ENCODE results near the gene DEFB125.

DEFB125 gene, protein sequence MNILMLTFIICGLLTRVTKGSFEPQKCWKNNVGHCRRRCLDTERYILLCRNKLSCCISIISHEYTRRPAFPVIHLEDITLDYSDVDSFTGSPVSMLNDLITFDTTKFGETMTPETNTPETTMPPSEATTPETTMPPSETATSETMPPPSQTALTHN

DNA sequence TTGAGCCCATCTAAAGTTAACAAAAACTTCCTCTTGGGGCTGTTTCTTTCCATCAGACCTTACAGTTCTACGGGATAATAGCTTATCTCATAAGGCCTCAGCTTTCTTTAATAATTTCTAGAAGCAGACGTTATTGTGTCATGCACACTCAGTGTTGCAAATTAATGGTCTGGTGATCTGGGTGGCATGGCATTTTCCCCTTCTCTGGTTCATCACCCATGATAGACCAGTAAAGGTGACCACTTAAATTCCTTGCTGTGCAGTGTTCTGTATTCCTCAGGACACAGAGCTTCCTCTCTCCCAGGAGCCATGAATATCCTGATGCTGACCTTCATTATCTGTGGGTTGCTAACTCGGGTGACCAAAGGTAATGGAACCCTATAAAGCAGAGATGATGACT is at the start of gene DEFB125:
Gene DEFB125 (plus strand): TSS at position 272 of the 400 bp plus-strand sequence. CDS start 38 bp downstream, at position 310.
- H3K27ac ChIP-seq (ENCODE audit: low read depth in 2 of 2, low read length in 2 of 2) = no peak within 1 kb of the TSS
- H3K9me3 ChIP-seq (ENCODE audit: control insufficient read depth in 2 of 2, low read length in 2 of 2) = no peaks in the 10 kb centered on the region
- H3K4me3 ChIP-seq (ENCODE audit: low read length in 2 of 2) = no peak within 1 kb of the TSS
- H3K36me3 ChIP-seq (ENCODE audit: control insufficient read depth in 2 of 2, insufficient read depth in 2 of 2, low read length in 2 of 2) = no peaks in the 10 kb centered on the region
- H3K4me1 ChIP-seq (ENCODE audit: control insufficient read depth in 2 of 2, insufficient read depth in 2 of 2, low read length in 2 of 2) = no peaks in the 10 kb centered on the region
- peaks cover 0 to 6% of the 10 kb centered on the region in 2 donors for H3K27me3 ChIP-seq (ENCODE audit: control insufficient read depth in 2 of 2, insufficient read depth in 2 of 2, low read length in 2 of 2)
- no peak within 1 kb of the TSS for H3K9ac ChIP-seq (ENCODE audit: low read depth in 1 of 2, low read length in 2 of 2)

DNA sequence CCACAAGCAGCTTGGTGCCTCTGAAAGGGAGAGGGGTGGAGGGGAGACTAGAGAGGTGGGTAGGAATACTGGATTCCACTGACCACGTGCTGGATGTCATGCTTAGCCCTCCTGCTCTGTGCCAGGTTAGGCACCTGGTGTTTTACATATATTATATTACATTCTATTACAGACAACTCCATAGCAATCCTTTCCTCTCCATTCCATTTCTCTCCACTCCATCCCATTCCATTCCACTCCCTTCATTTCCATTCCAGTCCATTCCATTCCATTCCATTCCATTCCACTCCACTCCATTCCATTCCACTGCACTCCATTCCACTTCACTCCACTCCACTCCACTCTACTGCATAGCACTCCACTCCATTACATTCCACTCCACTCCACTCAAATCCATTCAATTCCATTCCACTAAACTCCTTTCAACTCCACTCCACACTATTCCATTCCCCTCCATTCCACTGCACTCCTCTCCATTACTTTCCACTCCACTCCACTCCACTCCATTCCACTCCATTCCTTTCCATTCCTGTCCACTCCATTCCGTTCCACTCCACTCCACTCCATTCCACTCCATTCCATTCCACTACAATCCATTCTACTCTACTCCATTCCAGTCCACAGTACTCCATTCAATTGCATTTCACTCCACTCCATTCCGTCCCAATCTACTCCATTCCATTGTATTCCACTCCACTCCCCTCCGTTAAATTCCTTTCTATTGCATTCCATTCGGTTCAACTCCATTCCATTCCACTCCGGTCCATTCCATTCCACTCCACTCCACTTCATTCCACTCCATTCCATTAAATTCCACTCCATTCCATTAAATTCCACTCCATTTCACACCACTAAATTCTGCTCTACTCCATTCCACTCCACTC is 27.2 kb upstream of the DEFB125 start:
- Histone ChIP-seq H3K4me1 (ENCODE audit: control insufficient read depth in 2 of 2, insufficient read depth in 2 of 2, low read length in 2 of 2) (no peaks in the 10 kb centered on the region), H3K27me3 (ENCODE audit: control insufficient read depth in 2 of 2, insufficient read depth in 2 of 2, low read length in 2 of 2) (no peaks in the 10 kb centered on the region), H3K9ac (ENCODE audit: low read depth in 1 of 2, low read length in 2 of 2) (no peak overlapping the region), H3K9me3 (ENCODE audit: control insufficient read depth in 2 of 2, low read length in 2 of 2) (peaks cover 0 to 2% of the 10 kb centered on the region in 2 donors), H3K27ac (ENCODE audit: low read depth in 2 of 2, low read length in 2 of 2) (no peak overlapping the region), H3K4me3 (ENCODE audit: low read length in 2 of 2) (no peak overlapping the region), H3K36me3 (ENCODE audit: control insufficient read depth in 2 of 2, insufficient read depth in 2 of 2, low read length in 2 of 2) (no peaks in the 10 kb centered on the region)

DNA sequence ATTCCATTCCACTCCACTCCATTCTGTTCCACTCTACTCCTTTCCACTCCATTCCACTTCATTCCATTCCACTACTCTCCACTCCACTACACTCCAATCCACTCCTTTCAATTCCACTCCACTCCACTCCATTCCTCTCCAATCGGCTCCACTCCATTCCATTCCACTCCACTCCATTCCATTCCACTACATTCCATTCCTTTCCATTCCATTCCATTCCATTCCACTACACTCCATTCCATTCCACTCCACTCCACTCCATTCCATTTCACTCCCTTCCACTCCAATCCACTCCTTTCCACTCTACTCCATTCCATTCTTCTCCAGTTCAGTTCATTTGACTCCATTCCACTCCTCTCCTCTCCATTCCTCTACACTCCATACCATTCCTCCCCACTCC is 26.2 kb upstream of the DEFB125 start:
- no peaks in the 10 kb centered on the region for H3K4me1 ChIP-seq (ENCODE audit: control insufficient read depth in 2 of 2, insufficient read depth in 2 of 2, low read length in 2 of 2)
- no peak overlapping the region for H3K27ac ChIP-seq (ENCODE audit: low read depth in 2 of 2, low read length in 2 of 2)
- no peak overlapping the region for H3K9ac ChIP-seq (ENCODE audit: low read depth in 1 of 2, low read length in 2 of 2)
- no peak overlapping the region for H3K4me3 ChIP-seq (ENCODE audit: low read length in 2 of 2)
- no peaks in the 10 kb centered on the region for H3K27me3 ChIP-seq (ENCODE audit: control insufficient read depth in 2 of 2, insufficient read depth in 2 of 2, low read length in 2 of 2)
- H3K9me3 ChIP-seq (ENCODE audit: control insufficient read depth in 2 of 2, low read length in 2 of 2) = peaks cover 0 to 2% of the 10 kb centered on the region in 2 donors
- no peaks in the 10 kb centered on the region for H3K36me3 ChIP-seq (ENCODE audit: control insufficient read depth in 2 of 2, insufficient read depth in 2 of 2, low read length in 2 of 2)

DNA sequence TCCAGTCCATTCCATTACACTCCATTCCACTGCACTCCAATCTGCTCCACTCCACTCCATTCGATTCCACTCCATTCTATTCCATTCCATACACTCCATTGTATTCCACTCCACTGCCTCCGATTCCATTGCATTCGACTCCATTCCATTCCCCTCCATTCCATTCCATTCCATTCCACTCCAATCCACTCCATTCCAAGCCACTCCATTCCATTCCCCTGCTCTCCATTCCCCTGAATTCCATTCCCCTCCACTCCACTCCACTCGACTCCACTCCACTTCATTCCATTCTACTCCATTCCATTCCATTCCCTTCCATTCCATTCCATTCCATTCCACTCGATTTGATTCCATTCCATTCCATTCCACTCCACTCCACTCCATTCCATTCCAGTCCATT is 25.7 kb upstream of the DEFB125 start:
- no peak overlapping the region for H3K9ac ChIP-seq (ENCODE audit: low read depth in 1 of 2, low read length in 2 of 2)
- H3K27ac ChIP-seq (ENCODE audit: low read depth in 2 of 2, low read length in 2 of 2) = no peak overlapping the region
- H3K9me3 ChIP-seq (ENCODE audit: control insufficient read depth in 2 of 2, low read length in 2 of 2) = peaks cover 0 to 2% of the 10 kb centered on the region in 2 donors
- no peaks in the 10 kb centered on the region for H3K36me3 ChIP-seq (ENCODE audit: control insufficient read depth in 2 of 2, insufficient read depth in 2 of 2, low read length in 2 of 2)
- no peaks in the 10 kb centered on the region for H3K4me1 ChIP-seq (ENCODE audit: control insufficient read depth in 2 of 2, insufficient read depth in 2 of 2, low read length in 2 of 2)
- no peaks in the 10 kb centered on the region for H3K27me3 ChIP-seq (ENCODE audit: control insufficient read depth in 2 of 2, insufficient read depth in 2 of 2, low read length in 2 of 2)
- no peak overlapping the region for H3K4me3 ChIP-seq (ENCODE audit: low read length in 2 of 2)

DNA sequence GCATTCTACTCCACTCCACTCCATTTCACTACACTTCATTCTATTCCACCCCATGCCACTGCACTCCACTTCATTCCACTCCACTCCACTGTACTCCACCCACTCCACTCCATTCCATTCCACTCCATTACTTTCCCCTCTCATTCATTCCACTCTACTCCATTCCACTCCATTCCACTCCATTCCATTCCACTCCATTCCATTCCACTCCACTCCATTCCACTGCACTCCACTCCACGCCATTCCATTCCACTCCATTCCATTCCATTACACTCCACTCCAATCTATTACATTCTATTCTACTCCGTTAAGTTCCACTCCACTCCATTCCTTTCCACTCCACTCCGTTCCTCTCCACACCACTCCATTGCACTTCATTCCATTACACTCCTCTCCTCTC is 25.0 kb upstream of the DEFB125 start:
- no peak overlapping the region for H3K9ac ChIP-seq (ENCODE audit: low read depth in 1 of 2, low read length in 2 of 2)

DNA sequence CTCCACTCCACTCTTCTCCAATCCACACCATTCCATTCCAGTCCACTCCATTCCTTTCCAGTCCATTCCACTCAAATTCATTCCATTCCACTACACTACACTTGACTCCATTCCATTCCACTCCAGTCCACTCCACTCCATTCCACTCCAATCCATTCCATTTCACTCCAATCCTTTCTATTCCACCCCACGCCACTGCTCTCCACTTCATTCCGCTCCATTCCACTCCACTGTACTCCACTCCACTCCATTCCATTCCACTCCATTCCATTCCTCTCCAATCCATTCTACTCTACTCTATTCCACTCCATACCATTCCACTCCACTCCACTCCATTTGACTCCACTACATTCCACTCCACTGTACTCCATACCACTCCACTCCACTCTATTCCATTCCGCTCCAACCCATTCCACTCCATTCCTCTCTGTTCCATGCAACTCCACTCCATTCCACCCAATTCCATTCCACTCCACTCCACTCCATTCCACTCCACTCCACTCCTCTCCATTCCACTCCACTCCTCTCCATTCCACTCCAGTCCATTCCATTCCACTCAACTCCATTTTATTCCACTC is 23.4 kb upstream of the DEFB125 start:
- peaks cover 0 to under 1% of the 10 kb centered on the region in 2 donors for H3K27me3 ChIP-seq (ENCODE audit: control insufficient read depth in 2 of 2, insufficient read depth in 2 of 2, low read length in 2 of 2)
- H3K4me3 ChIP-seq (ENCODE audit: low read length in 2 of 2) = no peak overlapping the region
- H3K9me3 ChIP-seq (ENCODE audit: control insufficient read depth in 2 of 2, low read length in 2 of 2) = peaks cover 0 to 2% of the 10 kb centered on the region in 2 donors
- H3K27ac ChIP-seq (ENCODE audit: low read depth in 2 of 2, low read length in 2 of 2) = no peak overlapping the region
- no peak overlapping the region for H3K9ac ChIP-seq (ENCODE audit: low read depth in 1 of 2, low read length in 2 of 2)
- H3K36me3 ChIP-seq (ENCODE audit: control insufficient read depth in 2 of 2, insufficient read depth in 2 of 2, low read length in 2 of 2) = no peaks in the 10 kb centered on the region
- H3K4me1 ChIP-seq (ENCODE audit: control insufficient read depth in 2 of 2, insufficient read depth in 2 of 2, low read length in 2 of 2) = no peaks in the 10 kb centered on the region

More for the DNA sequence above, 25.0 kb upstream of the DEFB125 start:
- H3K27me3 ChIP-seq (ENCODE audit: control insufficient read depth in 2 of 2, insufficient read depth in 2 of 2, low read length in 2 of 2) = no peaks in the 10 kb centered on the region
- no peaks in the 10 kb centered on the region for H3K4me1 ChIP-seq (ENCODE audit: control insufficient read depth in 2 of 2, insufficient read depth in 2 of 2, low read length in 2 of 2)
- H3K9me3 ChIP-seq (ENCODE audit: control insufficient read depth in 2 of 2, low read length in 2 of 2) = peaks cover 0 to 2% of the 10 kb centered on the region in 2 donors
- H3K4me3 ChIP-seq (ENCODE audit: low read length in 2 of 2) = no peak overlapping the region
- no peak overlapping the region for H3K27ac ChIP-seq (ENCODE audit: low read depth in 2 of 2, low read length in 2 of 2)
- no peaks in the 10 kb centered on the region for H3K36me3 ChIP-seq (ENCODE audit: control insufficient read depth in 2 of 2, insufficient read depth in 2 of 2, low read length in 2 of 2)

DNA sequence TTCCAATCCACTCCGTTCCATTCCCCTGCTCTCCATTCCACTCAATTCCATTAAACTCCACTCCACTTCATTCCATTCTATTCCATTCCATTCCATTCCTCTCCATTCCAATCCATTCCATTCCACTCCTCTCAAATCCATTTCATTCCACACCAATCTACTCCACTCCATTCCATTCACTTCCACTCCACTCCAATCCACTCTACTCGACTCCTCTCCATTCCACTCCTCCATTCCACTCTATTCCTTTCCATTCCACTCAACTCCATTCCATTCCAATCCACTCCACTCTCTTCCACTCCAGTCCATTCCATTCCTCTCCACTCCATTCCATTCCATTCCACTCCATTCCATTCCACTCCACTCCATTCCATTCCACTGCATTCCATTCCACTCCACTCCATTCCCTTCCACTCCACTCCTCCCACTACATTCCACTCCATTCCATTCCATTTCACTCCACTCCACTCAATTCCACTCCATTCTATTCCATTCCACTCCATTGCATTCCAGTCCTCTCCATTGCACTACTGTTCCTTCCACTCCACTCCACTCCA is 22.6 kb upstream of the DEFB125 start:
- Histone ChIP-seq H3K9ac (ENCODE audit: low read depth in 1 of 2, low read length in 2 of 2) (no peak overlapping the region), H3K36me3 (ENCODE audit: control insufficient read depth in 2 of 2, insufficient read depth in 2 of 2, low read length in 2 of 2) (no peaks in the 10 kb centered on the region), H3K27ac (ENCODE audit: low read depth in 2 of 2, low read length in 2 of 2) (no peak overlapping the region), H3K9me3 (ENCODE audit: control insufficient read depth in 2 of 2, low read length in 2 of 2) (peaks cover 0 to 2% of the 10 kb centered on the region in 2 donors), H3K27me3 (ENCODE audit: control insufficient read depth in 2 of 2, insufficient read depth in 2 of 2, low read length in 2 of 2) (peaks cover 0 to 3% of the 10 kb centered on the region in 2 donors), H3K4me3 (ENCODE audit: low read length in 2 of 2) (no peak overlapping the region), H3K4me1 (ENCODE audit: control insufficient read depth in 2 of 2, insufficient read depth in 2 of 2, low read length in 2 of 2) (no peaks in the 10 kb centered on the region)

DNA sequence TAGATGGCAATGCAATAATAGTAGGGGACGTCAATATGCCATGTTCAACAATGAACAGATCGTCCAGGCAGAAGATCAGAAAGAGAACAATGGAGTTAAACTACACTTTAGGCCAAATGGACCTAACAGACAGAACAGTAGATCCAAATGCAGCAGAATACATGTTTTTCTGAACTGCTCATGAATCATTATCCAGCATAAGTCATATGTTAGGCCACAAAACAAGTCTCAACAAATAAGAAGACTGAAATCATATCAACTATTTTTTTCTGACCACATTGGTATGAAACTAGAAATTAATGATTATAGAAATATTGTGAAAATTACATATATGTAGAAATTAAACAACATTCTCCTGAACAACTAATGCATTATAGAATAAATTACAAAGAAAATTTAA is 10.2 kb upstream of the DEFB125 start:
- Histone ChIP-seq H3K36me3 (ENCODE audit: control insufficient read depth in 2 of 2, insufficient read depth in 2 of 2, low read length in 2 of 2) (no peaks in the 10 kb centered on the region), H3K4me3 (ENCODE audit: low read length in 2 of 2) (no peak overlapping the region), H3K9me3 (ENCODE audit: control insufficient read depth in 2 of 2, low read length in 2 of 2) (no peaks in the 10 kb centered on the region), H3K9ac (ENCODE audit: low read depth in 1 of 2, low read length in 2 of 2) (no peak overlapping the region), H3K27me3 (ENCODE audit: control insufficient read depth in 2 of 2, insufficient read depth in 2 of 2, low read length in 2 of 2) (no peaks in the 10 kb centered on the region), H3K4me1 (ENCODE audit: control insufficient read depth in 2 of 2, insufficient read depth in 2 of 2, low read length in 2 of 2) (no peaks in the 10 kb centered on the region), H3K27ac (ENCODE audit: low read depth in 2 of 2, low read length in 2 of 2) (no peak overlapping the region)

DNA sequence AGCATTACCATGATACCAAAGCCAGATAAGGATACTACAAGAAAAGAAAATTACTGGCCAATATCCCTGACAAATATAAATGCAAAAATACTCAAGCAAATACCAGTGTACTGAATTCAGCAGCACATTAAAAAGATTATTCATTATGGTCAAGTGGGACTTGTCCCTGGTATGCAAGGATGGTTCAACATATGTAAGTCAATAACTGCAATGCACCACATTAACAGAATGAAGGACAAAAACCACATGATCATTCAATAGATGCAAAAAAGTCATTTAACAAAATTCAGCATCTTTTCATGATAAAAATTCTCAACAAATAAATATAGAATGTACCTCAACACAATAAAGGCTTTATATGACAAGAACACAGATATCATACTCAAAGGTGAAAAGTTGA is 9.1 kb upstream of the DEFB125 start:
- Histone ChIP-seq H3K27ac (ENCODE audit: low read depth in 2 of 2, low read length in 2 of 2) (no peak overlapping the region), H3K9ac (ENCODE audit: low read depth in 1 of 2, low read length in 2 of 2) (no peak overlapping the region), H3K27me3 (ENCODE audit: control insufficient read depth in 2 of 2, insufficient read depth in 2 of 2, low read length in 2 of 2) (no peaks in the 10 kb centered on the region), H3K36me3 (ENCODE audit: control insufficient read depth in 2 of 2, insufficient read depth in 2 of 2, low read length in 2 of 2) (no peaks in the 10 kb centered on the region), H3K4me1 (ENCODE audit: control insufficient read depth in 2 of 2, insufficient read depth in 2 of 2, low read length in 2 of 2) (no peaks in the 10 kb centered on the region), H3K4me3 (ENCODE audit: low read length in 2 of 2) (no peak overlapping the region), H3K9me3 (ENCODE audit: control insufficient read depth in 2 of 2, low read length in 2 of 2) (no peaks in the 10 kb centered on the region)

DNA sequence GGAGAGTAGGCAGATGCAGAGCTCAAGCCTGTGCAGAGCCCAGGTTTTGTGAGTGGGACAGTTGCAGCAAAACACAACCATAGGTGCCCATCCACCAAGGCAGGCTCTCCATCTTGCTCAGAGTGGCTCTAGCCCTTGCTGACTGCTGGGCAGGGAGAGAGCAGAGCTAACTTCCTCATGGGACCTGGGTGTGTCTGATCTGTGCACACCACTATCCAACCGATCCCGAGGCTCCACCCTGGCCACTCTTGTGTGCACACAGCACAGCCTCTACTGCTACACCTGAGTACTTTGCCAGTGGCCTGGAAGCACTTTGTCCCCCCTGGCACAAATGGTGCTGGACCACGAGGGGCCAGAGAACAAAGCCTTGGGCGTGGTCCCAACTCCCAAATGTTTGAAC is 7.9 kb upstream of the DEFB125 start:
- no peaks in the 10 kb centered on the region for H3K9me3 ChIP-seq (ENCODE audit: control insufficient read depth in 2 of 2, low read length in 2 of 2)
- H3K27ac ChIP-seq (ENCODE audit: low read depth in 2 of 2, low read length in 2 of 2) = no peak overlapping the region
- no peaks in the 10 kb centered on the region for H3K27me3 ChIP-seq (ENCODE audit: control insufficient read depth in 2 of 2, insufficient read depth in 2 of 2, low read length in 2 of 2)
- H3K4me3 ChIP-seq (ENCODE audit: low read length in 2 of 2) = no peak overlapping the region
- H3K9ac ChIP-seq (ENCODE audit: low read depth in 1 of 2, low read length in 2 of 2) = no peak overlapping the region
- no peaks in the 10 kb centered on the region for H3K36me3 ChIP-seq (ENCODE audit: control insufficient read depth in 2 of 2, insufficient read depth in 2 of 2, low read length in 2 of 2)
- no peaks in the 10 kb centered on the region for H3K4me1 ChIP-seq (ENCODE audit: control insufficient read depth in 2 of 2, insufficient read depth in 2 of 2, low read length in 2 of 2)

All from mucosa of rectum (tissue), 2 donors.